MM.1S (cell line): Measurements from ENCODE around the gene CHN1.

Experiments
- CTCF ChIP-seq: fragments of 300-600 bp; sonication (generic); IDR thresholded peaks from 2 replicates; pipeline ENCODE4 v1.5.1; 2016; ENCODE audit warnings: antibody characterized with exemption, low read length, mixed read lengths
- EZH2 ChIP-seq: fragments of 300-600 bp; sonication (generic); optimal IDR thresholded peaks from 2 replicates; pipeline ENCODE3; 2017; ENCODE audit warnings: low read depth, mild to moderate bottlenecking, antibody characterized with exemption, low read length, mixed read lengths
- EZH2phosphoT487 ChIP-seq: fragments of 300-600 bp; sonication (generic); IDR thresholded peaks from 2 replicates; pipeline ENCODE4 v1.6.1; 2018; ENCODE audit warnings: antibody characterized with exemption, low read length

- TF ChIP-seq CTCF (no peak), EZH2phosphoT487 (no peak), EZH2 (no peak)
These were observed 244.2 kb downstream of the CHN1 start for GRCh38 chr2:174760845-174761473.
